NOMO-1 treated with DMSO at 0.1 percent for 48 hours (cell line): Measurements from ENCODE around the gene SORCS3.

ENCODE experiments used
- DNase-seq: peaks from one replicate; lab custom pipeline; 2025; ENCODE audit not compliant: unreplicated experiment; lab: John Stamatoyannopoulos, UW

Gene SORCS3

GRCh38 chr10:104834580-104834979 lies 193.5 kb downstream of the SORCS3 start:
- no peak for DNase-seq

GRCh38 chr10:104835422-104835821 lies 194.3 kb downstream of the SORCS3 start:
- DNase-seq, result no peak

- DNase-seq, result no peak
Observed at GRCh38 chr10:104842704-104843103, 201.6 kb downstream of the SORCS3 start.

- no peak for DNase-seq
Observed at GRCh38 chr10:104844073-104844472, 203.0 kb downstream of the SORCS3 start.

- no peak for DNase-seq
Observed at GRCh38 chr10:104850023-104850422, 208.9 kb downstream of the SORCS3 start.

GRCh38 chr10:104867966-104868598 lies 227.0 kb downstream of the SORCS3 start:
- DNase-seq, result no peak

- no peak for DNase-seq
Observed at GRCh38 chr10:104872691-104873090, 231.6 kb downstream of the SORCS3 start.

GRCh38 chr10:104873161-104873560 lies 232.1 kb downstream of the SORCS3 start:
- no peak for DNase-seq

- no peak for DNase-seq
Observed at GRCh38 chr10:104875561-104875960, 234.5 kb downstream of the SORCS3 start.

- DNase-seq, result no peak
Observed at GRCh38 chr10:104880624-104881398, 239.7 kb downstream of the SORCS3 start.

GRCh38 chr10:104881740-104882139 lies 240.7 kb downstream of the SORCS3 start:
- no peak for DNase-seq

GRCh38 chr10:104892879-104893617 lies 252.0 kb downstream of the SORCS3 start:
- no peak for DNase-seq

GRCh38 chr10:104893701-104894100 lies 252.6 kb downstream of the SORCS3 start:
- no peak for DNase-seq

- no peak for DNase-seq
Observed at GRCh38 chr10:104894681-104895080, 253.6 kb downstream of the SORCS3 start.

GRCh38 chr10:104895541-104895940 lies 254.5 kb downstream of the SORCS3 start:
- no peak for DNase-seq

GRCh38 chr10:104895981-104896380 lies 254.9 kb downstream of the SORCS3 start:
- DNase-seq, result no peak

GRCh38 chr10:104897696-104898095 lies 256.6 kb downstream of the SORCS3 start:
- DNase-seq, result no peak

- no peak for DNase-seq
Observed at GRCh38 chr10:104899779-104900178, 258.7 kb downstream of the SORCS3 start.

- no peak for DNase-seq
Observed at GRCh38 chr10:104903433-104903832, 262.3 kb downstream of the SORCS3 start.

GRCh38 chr10:104904753-104905323 lies 263.7 kb downstream of the SORCS3 start:
- no peak for DNase-seq

- no peak for DNase-seq
Observed at GRCh38 chr10:104906112-104906511, 265.0 kb downstream of the SORCS3 start.

GRCh38 chr10:104907521-104907920 lies 266.4 kb downstream of the SORCS3 start:
- no peak for DNase-seq
